NCI-H1092 treated with DMSO at 0.1 percent for 48 hours (cell line): ENCODE data around the gene MYO6.

Experiments used
- DNase-seq: peaks from one replicate; lab custom pipeline; 2025; lab: John Stamatoyannopoulos, UW

MYO6 gene

GRCh38 chr6:75946146-75946831, 197.2 kb downstream of the MYO6 start:
- DNase-seq: no peak

GRCh38 chr6:75947935-75948334, 198.9 kb downstream of the MYO6 start:
- no peak for DNase-seq

GRCh38 chr6:75952128-75952527, 203.1 kb downstream of the MYO6 start:
- DNase-seq: no peak

- no peak for DNase-seq
Observed at GRCh38 chr6:75963569-75963968, 214.5 kb downstream of the MYO6 start.

GRCh38 chr6:75968143-75968542, 219.1 kb downstream of the MYO6 start:
- no peak for DNase-seq
